ENCODE data around the gene CCSAP.

GRCh38 chr1:229342656-229343569 lies at the start of gene CCSAP:
- TF ChIP-seq CTCF (IDR thresholded peaks at IDR 0.05) (peak in 3 of 12 donors; percentile 6 to 28 (median 14)), POLR2A (IDR thresholded peaks at IDR 0.05) (no peak)
